Astrocyte (in vitro differentiated cells and primary cell): ENCODE results near the gene SVIL.

Source experiments
- CTCF ChIP-seq: IDR thresholded peaks from 2 replicates; pipeline ENCODE4 v1.5.1; 2011; ENCODE audit warnings: low read depth, mild to moderate bottlenecking, inconsistent platforms, low read length, moderate library complexity; ENCODE audit not compliant: insufficient read depth
- EZH2 ChIP-seq: IDR thresholded peaks from 2 replicates; pipeline ENCODE4 v1.6.1; 2012; ENCODE audit warnings: mild to moderate bottlenecking, low read length, inconsistent platforms; ENCODE audit not compliant: insufficient read depth

GRCh38 chr10:29669149-29669548, 34.4 kb upstream of the SVIL start:
- TF ChIP-seq CTCF (peak; percentile 5), EZH2 (no peak)
